GM19372 (cell line): ENCODE results near the gene CIB2.

Experiments
- ATAC-seq: cut with Tn5 transposase; IDR thresholded peaks from one replicate; pipeline ENCODE4 v1.9.1; 2021; ENCODE audit warnings: mild to moderate bottlenecking, low read depth, moderate library complexity; ENCODE audit not compliant: unreplicated experiment

The CIB2 gene

GRCh38 chr15:78149805-78150751, 18.8 kb upstream of the CIB2 start:
- ATAC-seq, result no peak

DNA sequence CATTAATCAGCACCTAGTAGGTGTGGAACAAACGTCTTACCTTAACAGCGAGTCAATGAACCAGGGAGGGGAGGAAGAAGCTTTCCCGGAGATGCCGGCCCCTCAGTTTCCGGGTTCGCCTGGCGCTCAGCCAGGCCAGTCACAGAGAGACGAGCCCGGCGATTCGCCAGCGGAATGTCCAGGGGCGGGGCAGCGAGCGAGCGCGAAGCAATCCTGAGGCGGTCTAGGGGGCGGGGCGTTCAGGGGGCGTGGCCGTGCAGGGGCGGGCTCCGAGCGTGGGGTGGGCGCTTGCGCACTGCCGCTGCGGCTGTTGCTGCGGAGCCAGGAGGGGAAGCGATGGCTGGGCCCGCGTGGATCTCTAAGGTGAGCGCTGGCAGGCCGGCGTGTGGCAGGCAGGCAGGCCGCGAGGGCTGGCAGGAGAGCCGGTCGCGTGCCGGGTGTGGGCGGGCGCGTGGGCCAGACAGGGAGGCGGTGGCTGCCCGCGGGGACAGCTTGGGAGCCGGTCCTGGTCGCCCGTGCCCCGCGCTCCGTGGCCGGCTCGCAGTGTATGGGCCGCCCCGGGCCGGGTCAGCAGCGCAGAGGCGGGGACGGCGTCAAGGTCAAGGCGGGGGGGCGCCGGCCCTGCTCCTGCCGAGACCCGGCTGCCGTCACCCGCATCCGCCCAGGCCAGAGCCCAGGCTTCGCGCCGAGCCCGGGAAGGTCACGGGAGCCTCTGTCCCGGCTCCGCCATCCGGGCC, 18.0 kb upstream of the CIB2 start, which contains the start of gene IDH3A:
Gene IDH3A (plus strand): TSS at position 295 of the 737 bp plus-strand sequence. CDS start 42 bp downstream, at position 337.
- ATAC-seq, result peak; percentile 81

GRCh38 chr15:78148392-78149067, 17.3 kb upstream of the CIB2 start:
- peak; percentile 3 for ATAC-seq

DNA sequence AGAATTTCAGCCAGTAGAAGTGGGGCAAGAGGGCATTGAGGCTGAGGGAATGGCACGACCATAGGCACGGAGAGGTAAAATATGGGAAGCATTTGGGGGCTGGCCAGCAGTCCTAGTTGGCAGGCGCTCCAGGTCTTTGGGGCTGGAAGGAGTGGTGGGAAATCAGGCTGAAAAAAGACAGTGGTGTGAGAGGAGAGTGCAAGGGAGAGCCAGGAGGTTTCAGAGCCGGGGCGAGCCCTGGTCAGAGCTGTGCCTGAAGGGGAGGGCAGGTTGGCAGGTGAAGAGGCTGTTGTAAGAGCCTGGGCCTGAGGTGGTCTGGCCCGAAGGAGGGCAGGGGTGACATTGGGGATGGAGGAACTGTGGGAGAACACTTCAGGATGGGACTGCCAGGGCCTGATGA, 16.3 kb upstream of the CIB2 start:
- ATAC-seq, result no peak

GRCh38 chr15:78146425-78147154, 15.3 kb upstream of the CIB2 start:
- ATAC-seq, result no peak

DNA sequence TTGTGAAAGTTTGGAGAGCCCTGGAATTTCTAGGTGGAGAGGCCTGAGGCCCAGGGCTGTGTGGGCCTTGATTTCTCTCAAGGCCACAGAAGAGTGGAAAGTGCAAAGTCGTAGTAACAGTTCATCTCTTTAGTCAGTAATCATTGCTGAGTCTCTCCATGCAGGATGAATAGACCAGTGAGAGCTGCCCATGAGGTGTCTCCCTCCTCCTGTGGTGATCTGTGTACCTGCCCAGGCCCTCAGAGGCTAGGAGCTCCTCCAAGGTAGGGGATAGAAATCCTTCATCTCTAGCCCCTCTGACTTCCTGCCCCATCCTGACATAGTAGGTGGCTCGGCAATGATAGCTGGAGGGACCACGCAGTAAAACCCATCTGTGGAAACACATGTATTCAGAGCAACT, 11.1 kb upstream of the CIB2 start:
- no peak for ATAC-seq

- no peak for ATAC-seq
Observed at GRCh38 chr15:78140292-78140691, 9.0 kb upstream of the CIB2 start.

DNA sequence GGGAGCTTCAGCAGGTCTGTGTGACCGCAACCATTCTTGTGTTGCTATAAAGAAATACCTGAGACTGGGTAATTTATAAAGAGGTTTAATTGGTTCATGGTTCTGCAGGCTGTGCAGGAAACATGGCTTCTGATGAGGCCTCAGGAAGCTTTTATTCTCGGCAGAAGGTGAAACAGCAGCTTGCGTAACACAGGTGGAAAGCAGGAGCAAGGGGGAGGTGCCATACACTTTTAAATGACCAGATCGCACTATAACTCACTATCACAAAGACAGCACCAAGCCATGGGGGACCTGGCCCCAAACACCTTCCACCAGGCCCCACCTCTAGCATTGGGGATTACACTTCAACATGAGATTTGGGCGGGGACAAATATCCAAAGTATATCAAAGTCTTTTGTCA, 8.3 kb upstream of the CIB2 start:
- ATAC-seq, result no peak

DNA sequence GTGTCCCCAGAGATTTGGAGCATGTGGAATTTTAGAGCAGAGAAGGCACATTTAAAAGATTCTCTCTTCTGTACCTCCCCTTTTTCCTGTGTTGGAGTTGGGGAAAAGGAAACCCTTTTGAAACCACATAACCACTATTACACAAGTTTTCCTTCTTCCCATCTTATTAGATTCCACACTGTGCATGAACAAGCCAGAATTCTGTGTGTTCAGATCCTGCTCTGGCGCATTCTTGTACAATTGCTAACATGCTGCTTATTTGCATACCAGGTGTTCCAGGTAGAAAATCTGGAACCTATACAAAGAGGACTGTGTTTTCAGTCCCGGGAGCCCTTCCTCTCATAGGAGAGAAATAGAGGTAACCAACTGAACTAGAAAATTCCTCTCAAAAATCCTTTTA, 2.6 kb upstream of the CIB2 start:
- no peak for ATAC-seq

- peak; percentile 45 for ATAC-seq
Observed at GRCh38 chr15:78130466-78131294, 565 bp downstream of the CIB2 start.

DNA sequence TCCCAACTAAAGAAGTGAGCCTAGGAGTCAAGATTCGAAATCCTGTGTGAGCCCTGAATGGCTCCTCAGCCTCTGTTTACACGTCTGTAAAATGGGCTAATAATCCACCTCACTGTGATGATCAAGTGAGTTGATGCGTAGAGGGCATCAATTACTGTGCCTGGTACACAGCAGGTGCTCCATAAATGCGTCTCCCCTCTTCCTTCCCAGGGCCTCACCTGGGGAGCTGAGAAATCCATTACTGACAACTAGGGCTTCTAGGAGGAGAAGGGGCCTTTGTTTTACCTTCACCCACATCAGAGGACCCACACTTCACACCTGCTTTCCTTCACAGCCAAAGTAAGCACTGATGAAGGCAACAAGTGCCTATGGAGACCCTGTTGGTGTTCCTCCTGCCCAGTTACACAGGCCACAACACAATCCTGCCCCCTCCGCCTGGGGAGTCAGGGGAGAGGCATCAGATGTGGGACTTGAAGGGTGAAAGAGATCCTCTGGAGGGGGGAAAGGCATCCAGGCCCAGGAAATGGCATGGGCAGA, 1.4 kb downstream of the CIB2 start:
- no peak for ATAC-seq

GRCh38 chr15:78129077-78129750, 2.0 kb downstream of the CIB2 start:
- ATAC-seq, result no peak

DNA sequence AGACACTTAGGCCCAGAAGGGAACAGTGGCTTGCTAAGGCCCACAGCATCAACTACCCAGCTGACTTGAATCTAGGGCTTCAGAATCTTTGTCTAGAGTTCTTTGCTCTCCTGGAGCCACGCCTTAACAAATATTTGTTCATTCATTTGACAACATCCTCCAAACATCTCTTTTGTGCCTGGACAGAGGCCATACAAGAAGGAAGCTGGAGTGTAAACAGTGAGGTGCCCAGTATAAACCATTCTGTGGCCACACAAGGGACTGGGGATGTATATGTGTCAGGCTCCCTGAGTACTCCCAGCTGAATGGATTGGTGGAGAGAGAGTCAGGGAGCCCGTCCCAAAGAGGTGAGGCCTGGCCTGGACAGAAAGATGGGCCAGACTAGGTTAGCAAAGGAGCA, 3.4 kb downstream of the CIB2 start:
- ATAC-seq, result no peak

- ATAC-seq, result no peak
Observed at GRCh38 chr15:78125267-78125666, 6.0 kb downstream of the CIB2 start.

DNA sequence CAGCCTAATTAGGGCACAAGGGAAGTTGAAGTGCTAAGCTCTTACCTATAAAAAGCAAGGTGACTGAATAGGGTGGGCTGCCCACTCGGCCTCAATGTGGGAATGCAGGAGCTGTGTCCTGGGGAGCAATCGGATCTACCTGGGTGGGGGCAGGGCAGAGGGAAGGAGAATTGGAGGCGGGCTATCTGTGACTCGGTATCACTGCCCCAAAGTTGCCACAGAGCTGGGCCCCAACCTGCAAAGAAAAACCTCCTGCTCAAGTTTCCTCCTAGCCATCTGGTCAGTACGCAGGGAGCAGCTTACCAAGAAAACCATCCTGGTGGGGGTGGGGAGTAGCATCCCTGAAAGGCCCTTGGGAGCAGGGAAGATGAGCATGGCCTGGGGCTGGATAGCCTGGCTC, 10.7 kb downstream of the CIB2 start:
- ATAC-seq, result no peak

GRCh38 chr15:78112551-78112950, 18.7 kb downstream of the CIB2 start:
- no peak for ATAC-seq

DNA sequence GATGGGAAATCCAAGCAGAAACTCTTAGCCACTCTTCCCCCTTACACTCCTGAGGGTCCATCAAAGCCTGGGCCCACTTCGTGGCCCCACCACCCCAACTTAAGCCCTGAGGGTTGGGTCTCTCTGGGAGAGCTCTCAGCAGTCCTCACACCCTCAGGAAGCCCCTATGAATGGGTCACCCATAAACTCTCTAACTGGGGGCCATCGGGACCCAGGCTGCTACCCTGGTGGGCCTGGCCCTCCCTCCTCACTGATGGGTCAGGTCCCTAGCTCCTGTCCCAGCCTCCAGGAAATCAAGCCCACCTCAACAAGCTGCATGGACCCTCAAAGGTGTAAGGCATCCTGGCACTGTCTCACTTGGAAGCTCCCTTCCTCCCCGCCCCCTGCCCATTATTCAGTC, 19.5 kb downstream of the CIB2 start:
- ATAC-seq, result no peak

GRCh38 chr15:78110916-78111475, 20.2 kb downstream of the CIB2 start:
- no peak for ATAC-seq
